ENCODE results near the gene ADARB1.

GRCh38 chr21:45241357-45241756 is 167.0 kb downstream of the ADARB1 start:
- TF ChIP-seq POLR2A (IDR thresholded peaks at IDR 0.05) (no peak), CTCF (IDR thresholded peaks at IDR 0.05) (no peak)
